HG02798 (cell line): ENCODE data around the gene SNORC.

ENCODE experiments used
- ATAC-seq: cut with Tn5 transposase; IDR thresholded peaks from one replicate; pipeline ENCODE4 v1.9.1; 2021; ENCODE audit warnings: mild to moderate bottlenecking; ENCODE audit not compliant: unreplicated experiment, poor library complexity

SNORC gene

DNA sequence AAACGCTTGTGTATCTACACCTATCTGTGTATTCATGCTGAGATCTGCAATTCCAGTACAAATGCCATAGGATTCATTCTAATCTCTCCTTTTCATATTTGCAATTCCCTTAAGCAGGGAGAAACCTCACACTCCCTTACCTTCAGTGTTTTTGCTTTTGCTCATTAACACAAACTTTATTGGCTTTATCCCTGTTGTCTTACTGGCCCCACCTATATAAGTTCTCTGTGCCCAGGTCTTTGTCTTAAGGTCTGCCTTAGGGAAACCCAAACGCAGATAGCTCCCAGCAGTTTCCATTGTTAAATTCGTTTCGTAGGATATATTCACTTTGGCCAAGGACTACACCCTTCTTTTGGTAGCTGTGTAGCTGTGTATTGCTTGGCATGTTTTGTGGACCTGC, 4.0 kb upstream of the SNORC start:
- no peak for ATAC-seq

DNA sequence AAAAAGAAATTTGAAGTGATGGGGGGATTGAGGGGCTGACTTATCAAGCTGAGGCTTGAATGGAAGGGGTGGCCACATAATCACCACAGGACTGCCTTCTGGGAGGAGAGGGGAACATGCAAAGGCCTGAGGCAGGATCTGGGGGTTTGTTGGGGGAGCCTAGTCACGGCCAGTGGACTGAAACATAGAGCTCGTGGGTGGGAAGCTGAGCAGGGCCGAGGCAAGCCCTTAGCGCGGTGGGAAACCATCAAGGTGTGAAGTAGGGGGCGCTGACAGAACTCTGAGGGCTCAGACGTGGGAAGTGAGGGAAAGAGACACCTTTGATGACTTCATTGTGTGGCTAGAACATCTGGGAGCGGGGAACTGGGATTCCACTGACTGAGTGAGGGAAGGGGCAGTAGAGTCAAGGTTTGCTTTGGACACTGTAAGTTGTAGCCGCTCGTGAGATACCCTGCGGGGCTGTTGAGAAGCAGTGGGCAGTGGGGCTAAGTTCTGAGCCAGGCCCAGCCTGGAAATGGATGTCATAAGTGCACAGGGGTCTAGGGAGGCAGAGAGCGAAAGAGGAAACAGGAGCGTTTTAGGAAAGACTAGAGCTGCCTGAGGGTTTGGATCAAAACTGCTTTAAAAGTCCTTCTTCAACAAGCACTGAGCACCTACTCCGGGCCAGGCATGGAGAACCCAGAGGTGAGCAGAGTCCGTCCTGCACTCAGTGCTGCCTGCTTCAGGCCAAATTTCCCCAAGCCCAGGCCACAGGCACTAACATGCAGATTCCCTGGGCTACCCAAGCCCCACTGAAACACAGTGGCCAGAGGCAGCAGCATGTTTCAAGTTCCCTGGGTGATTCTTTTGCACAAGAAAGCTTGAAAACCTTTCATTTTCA, 686 bp upstream of the SNORC start:
- no peak for ATAC-seq

GRCh38 chr2:232870766-232871371, 805 bp downstream of the SNORC start:
- ATAC-seq: no peak

DNA sequence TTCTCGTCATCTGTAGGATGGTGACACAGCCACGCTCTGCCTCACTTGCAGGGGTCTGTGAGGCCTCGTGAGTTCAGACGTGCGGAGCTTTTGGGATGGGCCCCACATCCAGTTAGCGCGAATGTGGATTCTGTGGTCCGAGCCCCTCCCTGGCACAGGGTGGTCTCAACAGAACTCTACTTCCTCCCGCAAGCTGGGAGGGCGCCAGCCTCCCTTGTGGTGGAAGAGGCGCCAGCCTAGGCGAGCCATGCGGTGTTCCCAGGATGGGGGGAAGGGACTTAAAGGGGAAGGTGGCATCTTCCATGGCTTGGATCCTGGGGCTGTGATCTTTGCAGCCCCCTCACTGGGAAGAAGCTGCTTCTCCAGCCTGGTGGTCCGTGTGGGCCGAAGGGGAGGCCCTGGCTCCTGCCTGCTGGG, 1.4 kb downstream of the SNORC start:
- ATAC-seq: no peak

DNA sequence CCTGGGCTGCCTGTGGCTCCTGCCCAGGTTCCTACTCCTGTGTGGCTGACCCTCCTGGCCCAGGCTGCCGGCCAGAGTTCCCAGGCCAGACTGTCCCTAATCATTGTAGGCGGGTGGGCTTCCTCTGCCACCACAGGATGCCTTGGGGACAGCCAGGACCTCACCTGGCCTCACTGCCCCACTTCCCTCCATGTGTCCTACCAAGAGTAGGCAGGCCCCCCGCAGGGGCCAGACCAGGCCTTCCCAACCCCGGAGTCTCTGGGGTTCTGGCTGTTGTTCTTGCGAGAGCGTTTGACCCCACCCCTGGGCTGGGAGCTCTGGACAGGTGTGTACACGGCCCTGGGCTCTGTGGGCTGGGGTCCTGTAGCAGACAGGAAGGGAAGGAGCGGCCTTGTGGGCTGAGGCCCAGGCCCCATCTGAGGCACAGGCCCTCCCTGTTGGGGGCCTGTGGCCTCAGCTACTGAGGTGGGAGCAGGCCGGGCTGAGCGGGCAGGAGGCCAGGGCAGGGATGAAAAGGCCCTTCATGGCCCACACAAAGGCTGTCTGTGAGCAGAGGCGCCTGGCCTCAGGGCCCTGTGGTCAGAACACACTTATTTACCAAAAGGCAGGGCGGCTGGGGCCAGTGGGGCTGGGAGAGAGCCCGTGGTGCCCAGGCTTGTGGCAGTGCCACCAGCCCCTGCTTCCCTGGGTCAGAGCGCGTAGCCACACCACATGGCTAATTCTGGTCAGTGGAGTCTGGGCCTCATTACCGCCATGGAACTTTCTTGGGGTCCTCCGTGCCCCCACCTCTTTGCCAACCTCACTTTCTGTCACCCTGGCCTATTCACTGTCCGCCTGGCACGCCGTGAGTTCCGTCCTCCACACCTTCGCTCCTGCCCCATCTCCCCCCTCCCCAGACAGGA, 2.0 kb downstream of the SNORC start:
- ATAC-seq: no peak

GRCh38 chr2:232872826-232873225, 2.8 kb downstream of the SNORC start:
- no peak for ATAC-seq

- ATAC-seq: no peak
Observed at GRCh38 chr2:232873292-232873908, 3.3 kb downstream of the SNORC start.

GRCh38 chr2:232873909-232874641, 4.0 kb downstream of the SNORC start:
- no peak for ATAC-seq

DNA sequence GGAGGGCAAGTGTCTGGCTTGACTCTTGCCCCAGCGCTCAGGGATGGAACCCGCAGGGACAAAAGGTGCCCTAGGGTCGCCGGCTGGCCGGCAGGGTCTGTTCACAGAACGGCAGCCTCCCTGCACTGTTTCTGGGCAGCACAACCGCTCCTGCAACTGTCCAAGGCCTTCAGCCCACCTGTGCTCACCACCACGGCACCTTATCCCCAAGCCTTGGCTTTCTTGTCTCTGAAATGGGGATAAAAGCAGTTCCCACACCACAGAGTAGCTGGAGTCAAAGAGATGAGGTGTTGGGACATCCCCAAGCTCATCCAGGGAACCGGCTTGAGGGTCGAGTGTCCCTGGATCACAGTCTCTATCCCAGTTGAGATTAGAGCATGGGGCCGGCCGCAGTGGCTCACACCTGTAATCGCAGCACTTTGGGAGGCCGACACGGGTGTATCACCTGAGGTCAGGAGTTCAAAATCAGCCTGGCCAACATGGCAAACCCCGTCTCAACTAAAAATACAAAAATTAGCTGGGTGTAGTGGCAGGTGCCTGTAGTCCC, 4.7 kb downstream of the SNORC start:
- ATAC-seq: no peak

DNA sequence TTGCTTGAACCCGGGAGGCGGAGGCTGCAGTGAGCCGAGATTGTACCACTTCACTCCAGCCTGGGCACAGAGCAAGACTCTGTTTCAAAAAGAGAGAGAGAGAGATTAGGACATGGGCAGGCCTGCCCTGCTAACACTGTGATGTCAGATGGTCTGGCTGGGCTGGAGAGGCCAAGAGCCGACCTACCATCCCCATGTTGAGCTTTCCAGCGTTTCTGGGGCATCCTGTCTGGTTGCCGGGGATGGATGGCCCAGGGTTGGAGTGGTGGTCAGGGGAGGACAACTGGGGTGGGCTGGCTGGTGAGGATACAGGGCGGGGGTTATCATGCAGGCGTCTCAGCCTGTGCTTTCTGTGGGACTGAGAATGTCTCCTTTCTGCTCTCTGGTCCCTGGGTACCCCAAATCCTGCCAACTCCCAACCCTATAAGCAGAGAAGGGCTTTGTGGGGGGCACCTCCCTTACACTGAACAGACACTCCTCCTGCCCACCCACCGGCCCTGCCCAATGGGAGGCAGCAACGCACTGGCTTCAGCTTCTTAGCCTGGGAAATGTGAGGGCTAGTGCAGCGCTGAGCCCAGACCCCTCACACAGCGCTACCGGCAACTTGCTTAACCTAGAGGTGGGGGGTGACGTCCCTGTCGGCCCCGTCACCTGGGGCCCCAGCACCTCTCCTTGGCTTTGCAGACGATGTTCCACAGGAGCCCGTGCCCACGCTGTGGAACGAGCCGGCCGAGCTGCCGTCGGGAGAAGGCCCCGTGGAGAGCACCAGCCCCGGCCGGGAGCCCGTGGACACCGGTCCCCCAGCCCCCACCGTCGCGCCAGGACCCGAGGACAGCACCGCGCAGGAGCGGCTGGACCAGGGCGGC, 5.4 kb downstream of the SNORC start:
- no peak for ATAC-seq

- ATAC-seq: peak; percentile 48
Observed at GRCh38 chr2:232876161-232876977, 6.3 kb downstream of the SNORC start.

DNA sequence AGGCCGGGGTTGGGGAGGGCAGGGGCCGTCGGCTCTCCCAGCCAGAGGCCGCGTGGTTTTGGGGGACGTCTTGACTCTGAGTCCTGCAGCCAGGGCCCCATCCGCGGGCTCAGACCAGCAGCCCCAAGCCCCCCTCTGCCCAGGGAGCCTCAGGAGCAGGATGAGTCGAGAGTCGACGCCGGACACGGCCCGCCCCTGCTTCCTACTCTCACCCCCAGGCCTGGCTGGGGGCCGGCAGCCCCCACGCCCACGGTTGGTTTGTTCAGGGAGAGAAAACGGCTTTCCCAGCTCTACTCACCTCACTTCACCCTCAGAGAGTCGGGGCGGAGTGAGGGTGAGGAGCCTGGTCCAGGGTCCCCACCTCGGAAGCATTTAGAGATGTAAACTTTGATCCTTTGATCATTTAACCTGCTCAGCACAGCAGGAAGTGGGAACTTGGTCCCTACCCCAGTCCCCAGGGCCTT, 6.9 kb downstream of the SNORC start:
- ATAC-seq: no peak

DNA sequence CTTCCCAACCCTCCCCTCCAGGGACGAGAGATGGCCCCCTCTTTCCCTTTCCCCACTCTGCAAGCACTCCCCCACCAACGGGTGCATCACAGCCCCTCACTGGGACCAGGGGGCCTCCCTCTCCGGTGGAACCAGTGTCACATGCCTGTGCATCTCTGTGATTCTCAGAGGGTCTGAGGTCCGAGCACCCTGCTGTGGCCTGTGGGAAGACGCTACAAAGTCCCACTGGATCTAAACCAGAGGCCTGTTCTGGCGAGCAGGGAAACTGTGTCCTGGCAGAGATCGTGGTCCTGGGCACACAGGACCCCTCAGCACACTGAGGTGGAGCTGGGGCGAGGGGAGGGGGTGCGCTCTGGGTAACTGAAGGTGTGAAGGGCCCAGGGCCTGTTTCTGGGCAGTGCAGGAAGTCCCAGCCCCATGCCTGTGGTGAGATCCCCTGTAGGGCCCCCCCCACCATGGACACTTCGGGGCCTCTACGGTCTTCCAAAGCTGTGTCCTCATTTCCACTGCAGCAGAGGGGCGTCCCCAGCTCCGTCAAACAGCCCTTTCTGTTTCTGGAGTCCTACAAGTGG, 8.0 kb downstream of the SNORC start:
- no peak for ATAC-seq

DNA sequence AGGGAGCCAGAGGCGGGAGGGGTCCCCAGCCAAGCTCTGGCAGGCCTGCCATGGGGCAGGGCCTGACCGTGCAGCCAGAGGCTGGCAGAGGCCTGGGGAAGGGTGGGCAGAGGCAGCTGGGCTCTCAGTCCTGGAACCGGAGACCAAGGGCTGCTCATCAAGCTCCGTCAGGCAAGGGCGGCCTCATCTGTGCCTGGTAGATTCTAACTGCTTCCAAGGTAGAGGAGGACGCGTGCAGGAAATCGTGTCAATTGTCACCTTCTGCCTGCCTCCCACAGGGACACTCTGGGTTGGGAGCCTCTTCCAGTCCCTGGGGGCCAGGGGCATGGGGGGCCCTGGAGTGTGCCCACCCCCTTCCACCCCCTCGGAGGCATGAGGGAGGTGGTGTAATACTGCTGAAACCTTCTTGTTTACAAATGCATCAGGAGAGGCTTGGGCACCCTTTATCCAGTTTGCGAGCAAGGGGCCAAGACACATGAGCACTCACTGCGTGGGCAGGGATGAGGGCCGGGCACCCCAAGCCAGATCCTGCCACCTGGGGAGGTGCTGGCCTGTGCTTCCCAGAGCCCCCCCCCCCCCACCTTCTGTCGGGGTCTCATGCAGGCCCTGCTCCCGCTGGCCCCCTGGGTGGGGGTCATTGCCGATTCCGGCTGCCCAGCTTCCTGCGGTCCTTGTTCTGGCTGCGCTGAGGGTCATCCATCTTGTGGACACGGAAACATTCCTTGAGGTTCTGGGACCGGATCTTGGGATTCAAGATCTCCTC, 9.0 kb downstream of the SNORC start:
- ATAC-seq: no peak

DNA sequence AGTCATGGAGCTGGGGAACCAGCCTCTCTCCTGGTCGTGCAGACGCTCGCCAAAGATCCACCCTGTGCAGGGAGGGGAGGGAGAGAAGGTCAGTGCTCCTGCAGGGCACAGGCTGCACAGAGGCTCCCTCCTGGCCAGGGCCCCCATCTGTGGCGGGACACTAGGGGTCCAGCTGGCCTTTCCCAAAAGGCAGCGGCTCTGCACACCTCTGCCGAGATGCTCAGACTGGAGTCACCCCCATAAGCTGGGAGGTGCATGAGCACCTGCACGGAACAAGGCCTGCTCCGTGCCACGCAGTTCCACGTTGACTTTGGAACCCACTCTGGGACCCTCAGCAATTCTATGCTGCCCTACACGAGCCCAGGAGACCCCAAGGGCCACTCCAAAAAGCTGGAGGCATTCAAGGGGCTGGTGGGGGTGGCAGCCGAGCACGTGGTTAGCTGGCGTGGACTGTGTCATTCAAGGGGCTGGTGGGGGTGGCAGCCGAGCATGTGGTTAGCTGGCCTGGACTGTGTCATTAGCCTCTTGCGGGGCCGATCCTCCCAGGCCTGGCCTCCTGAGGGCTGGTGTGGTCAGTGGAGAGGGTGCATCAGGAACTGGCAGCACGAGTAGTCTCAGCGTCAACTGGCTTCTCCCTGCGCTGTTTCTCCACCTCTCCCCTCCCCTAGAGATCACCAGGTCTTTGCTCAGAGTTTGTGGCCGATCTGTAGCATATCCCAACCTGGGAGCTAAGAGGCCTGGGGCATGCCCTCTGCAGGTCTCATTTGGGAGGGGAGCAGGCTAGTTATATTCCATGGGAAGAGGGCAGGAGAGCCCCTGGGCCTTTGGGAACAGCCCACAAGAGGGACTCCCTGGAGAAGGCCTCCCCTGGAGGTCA, 9.8 kb downstream of the SNORC start:
- ATAC-seq: no peak
